ENCODE data around the gene CUBN. TPM values are rescaled to one million over a fixed set of nuclear protein-coding genes. Genes with fewer than 3 reads are reported as not detected.

Gene CUBN
- total RNA-seq, 1 donor from 2014 or later, result 1.5 TPM

DNA sequence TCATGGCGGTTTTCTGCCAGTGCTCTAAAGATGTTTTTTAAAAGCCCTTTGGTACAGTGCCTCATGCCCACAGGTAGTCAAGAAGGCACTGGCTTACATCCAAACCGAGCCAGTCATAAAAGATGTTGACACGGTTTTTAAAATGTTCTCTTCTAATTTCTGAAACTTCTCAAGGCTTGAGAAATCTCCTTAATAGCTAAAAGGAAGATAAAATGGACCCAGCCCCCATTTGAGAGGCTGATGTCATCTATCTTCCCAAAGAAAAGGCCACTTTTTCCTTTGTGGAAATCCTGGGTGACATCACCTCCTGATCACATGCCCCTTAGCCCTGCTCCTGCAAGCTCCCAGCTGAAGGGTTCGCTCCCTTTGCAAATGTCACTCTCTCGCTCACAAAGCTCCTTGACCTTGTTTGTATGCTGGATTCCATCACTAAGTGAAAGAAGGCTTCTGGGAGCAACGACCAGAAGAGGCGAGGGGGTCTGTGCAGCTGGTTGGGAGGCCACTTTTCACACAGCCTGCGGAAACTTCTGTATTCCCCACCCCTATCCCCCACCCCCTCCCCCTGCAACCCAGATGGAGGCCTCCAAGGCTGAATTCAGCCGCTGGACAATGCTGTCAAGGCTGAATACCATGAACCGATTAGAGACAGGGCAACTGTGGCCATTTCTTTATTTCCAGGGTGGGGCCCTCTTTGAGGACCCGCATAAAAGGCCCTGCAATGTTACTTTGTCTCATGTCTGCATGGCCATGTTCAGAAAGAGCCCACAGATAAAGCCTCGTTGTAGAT lies 122.8 kb downstream of the CUBN start:
- Mint-ChIP-seq H3K27ac (no peak overlapping the region), H3K4me1 (ENCODE audit: low read depth) (peaks cover 2% of the 10 kb centered on the region), H3K27me3 (no peaks in the 10 kb centered on the region), H3K9me3 (ENCODE audit: low read depth) (no peaks in the 10 kb centered on the region), H3K36me3 (ENCODE audit: insufficient read depth) (peaks cover 2% of the 10 kb centered on the region), H3K4me3 (ENCODE audit: low read depth) (no peak overlapping the region)
- TF ChIP-seq, protein P1, sequence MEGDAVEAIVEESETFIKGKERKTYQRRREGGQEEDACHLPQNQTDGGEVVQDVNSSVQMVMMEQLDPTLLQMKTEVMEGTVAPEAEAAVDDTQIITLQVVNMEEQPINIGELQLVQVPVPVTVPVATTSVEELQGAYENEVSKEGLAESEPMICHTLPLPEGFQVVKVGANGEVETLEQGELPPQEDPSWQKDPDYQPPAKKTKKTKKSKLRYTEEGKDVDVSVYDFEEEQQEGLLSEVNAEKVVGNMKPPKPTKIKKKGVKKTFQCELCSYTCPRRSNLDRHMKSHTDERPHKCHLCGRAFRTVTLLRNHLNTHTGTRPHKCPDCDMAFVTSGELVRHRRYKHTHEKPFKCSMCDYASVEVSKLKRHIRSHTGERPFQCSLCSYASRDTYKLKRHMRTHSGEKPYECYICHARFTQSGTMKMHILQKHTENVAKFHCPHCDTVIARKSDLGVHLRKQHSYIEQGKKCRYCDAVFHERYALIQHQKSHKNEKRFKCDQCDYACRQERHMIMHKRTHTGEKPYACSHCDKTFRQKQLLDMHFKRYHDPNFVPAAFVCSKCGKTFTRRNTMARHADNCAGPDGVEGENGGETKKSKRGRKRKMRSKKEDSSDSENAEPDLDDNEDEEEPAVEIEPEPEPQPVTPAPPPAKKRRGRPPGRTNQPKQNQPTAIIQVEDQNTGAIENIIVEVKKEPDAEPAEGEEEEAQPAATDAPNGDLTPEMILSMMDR (IDR thresholded peaks at IDR 0.05; ENCODE audit: unreplicated experiment), result no peak
- no peak for DNase-seq (ENCODE audit: low spot score, unreplicated experiment)

DNA sequence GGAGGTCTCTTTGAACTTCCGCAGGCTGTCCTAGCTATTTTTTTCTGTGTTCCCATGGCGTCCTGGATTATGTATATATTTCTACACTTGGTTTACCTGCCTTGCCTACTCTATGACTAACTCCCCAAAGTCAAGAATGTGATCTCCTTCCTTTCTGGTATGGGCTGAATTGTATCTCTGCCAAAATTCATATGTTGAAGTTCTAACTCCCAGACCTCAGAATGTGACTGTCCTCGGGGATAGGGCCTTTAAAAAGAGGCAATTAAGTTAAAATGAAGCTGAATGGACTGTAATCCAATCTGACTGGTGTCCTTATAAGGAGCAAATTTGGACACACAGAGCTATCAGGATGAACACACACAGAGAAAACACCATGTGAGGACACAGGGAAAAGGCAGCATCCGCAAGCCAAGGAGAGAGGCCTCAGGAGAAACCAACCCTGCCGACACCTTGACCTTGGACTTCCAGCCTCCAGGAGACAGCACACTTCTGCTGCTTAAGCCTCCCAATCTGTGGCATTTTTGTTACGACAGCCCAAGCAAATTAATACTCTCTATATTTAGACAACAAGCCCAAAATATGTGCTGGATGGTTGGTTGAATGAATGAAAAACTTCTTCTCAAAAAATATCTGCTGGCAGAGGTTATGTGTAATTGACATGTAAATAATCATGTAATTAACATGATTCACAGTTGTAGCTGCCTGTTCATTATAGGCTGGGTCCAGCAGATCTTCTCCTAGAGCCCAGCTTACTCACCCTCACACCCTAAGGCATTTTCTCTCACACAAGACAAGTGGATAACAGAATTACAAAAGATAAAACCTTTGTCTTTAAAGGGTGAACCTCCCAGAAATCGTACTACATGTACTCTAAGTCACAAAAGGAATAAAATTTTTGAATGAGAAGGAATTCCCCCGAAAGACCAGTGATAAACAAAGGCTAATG lies 123.7 kb downstream of the CUBN start:
- H3K4me1 Mint-ChIP-seq (ENCODE audit: low read depth), result peaks cover 2% of the 10 kb centered on the region

DNA sequence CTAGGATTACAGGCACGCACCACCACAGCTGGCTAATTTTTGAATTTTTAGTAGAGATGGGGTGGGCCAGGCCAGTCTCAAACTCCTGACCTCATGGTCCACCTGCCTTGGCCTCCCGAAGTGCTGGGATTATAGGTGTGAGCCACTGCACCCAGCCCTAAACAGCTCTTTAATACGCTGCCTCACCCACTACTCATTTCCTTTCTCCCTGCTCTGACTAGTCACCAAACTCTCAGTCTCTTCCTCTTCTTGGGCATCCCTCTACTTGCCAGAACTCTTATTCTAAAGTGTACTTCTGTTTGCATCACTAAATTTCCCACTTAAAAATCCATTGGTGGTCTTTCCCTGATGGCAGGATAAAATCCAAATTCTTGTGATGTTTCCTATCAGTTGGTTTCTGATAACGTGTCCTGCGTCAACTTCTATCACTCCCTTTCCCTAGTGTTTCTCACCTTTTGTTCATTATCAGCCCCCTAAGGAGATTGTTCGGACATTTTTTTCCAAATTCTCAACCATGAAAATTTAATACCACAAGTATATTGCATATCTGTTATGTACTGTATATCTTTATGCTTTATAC lies 124.7 kb downstream of the CUBN start:
- no peak overlapping the region for H3K27ac Mint-ChIP-seq
- no peak for DNase-seq (ENCODE audit: low spot score, unreplicated experiment)
- no peak overlapping the region for H3K4me3 Mint-ChIP-seq (ENCODE audit: low read depth)
- peaks cover 2% of the 10 kb centered on the region for H3K4me1 Mint-ChIP-seq (ENCODE audit: low read depth)
- H3K27me3 Mint-ChIP-seq, result no peaks in the 10 kb centered on the region
- TF ChIP-seq, protein P1 (IDR thresholded peaks at IDR 0.05; ENCODE audit: unreplicated experiment), result no peak
- no peaks in the 10 kb centered on the region for H3K36me3 Mint-ChIP-seq (ENCODE audit: insufficient read depth)
- no peaks in the 10 kb centered on the region for H3K9me3 Mint-ChIP-seq (ENCODE audit: low read depth)

More for the DNA sequence above, 123.7 kb downstream of the CUBN start:
- H3K9me3 Mint-ChIP-seq (ENCODE audit: low read depth), result no peaks in the 10 kb centered on the region
- no peaks in the 10 kb centered on the region for H3K27me3 Mint-ChIP-seq
- DNase-seq (ENCODE audit: low spot score, unreplicated experiment), result no peak
- H3K36me3 Mint-ChIP-seq (ENCODE audit: insufficient read depth), result no peaks in the 10 kb centered on the region
- no peak overlapping the region for H3K4me3 Mint-ChIP-seq (ENCODE audit: low read depth)
- H3K27ac Mint-ChIP-seq, result no peak overlapping the region
- TF ChIP-seq, protein P1 (IDR thresholded peaks at IDR 0.05; ENCODE audit: unreplicated experiment), result no peak

DNA sequence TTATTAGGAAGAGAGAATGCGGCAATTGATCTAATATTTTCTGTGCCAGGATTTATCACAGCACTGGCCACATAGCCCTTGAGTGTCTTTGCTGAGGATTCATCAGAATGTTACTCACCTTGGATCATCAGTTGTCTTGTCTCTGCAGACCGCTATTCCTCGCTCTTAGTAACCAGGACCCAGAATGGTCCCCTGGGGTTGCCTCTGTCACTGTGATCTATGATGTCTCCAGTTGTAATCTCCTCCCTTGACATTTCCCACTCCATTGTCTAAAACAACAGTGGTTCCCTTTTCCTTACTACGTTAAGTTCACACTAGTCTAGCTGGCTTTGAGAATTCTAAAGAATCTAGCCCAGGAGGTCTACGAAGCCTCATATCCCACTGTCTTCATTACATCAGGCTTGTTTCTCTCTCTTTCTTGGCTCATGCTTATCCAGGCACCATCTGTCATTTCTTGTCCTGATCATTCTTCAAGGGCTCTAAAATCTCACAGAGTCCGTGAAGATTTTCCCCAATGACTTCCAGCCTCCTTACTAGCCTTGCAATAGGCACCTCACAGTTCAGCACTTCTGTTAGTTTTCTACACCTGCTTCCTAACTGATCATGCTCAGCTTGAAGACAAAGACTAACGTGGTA lies 125.8 kb downstream of the CUBN start:
- Mint-ChIP-seq H3K36me3 (ENCODE audit: insufficient read depth) (no peaks in the 10 kb centered on the region), H3K27me3 (no peaks in the 10 kb centered on the region), H3K4me3 (ENCODE audit: low read depth) (no peak overlapping the region), H3K4me1 (ENCODE audit: low read depth) (peaks cover 2% of the 10 kb centered on the region), H3K27ac (no peak overlapping the region), H3K9me3 (ENCODE audit: low read depth) (peaks cover under 1% of the 10 kb centered on the region)
- TF ChIP-seq, protein P1 (IDR thresholded peaks at IDR 0.05; ENCODE audit: unreplicated experiment), result no peak
- no peak for DNase-seq (ENCODE audit: low spot score, unreplicated experiment)
